GM19351 (cell line): ENCODE measurements around the gene RGS8.
"Not testable (repeated sequence)": the region's sequence is repeated elsewhere in the genome, so short reads cannot be mapped to it uniquely, and the experiment has no call there.

Source experiments
- ATAC-seq: cut with Tn5 transposase; IDR thresholded peaks from one replicate; pipeline ENCODE4 v1.9.1; 2021; ENCODE audit warnings: mild to moderate bottlenecking, moderate library complexity; ENCODE audit not compliant: unreplicated experiment

RGS8 gene

GRCh38 chr1:182702826-182703524, 18.6 kb upstream of the RGS8 start:
- ATAC-seq, result no peak

- no peak for ATAC-seq
Observed at GRCh38 chr1:182700351-182700709, 15.9 kb upstream of the RGS8 start.

GRCh38 chr1:182699393-182700350, 15.3 kb upstream of the RGS8 start:
- ATAC-seq, result no peak

- no peak for ATAC-seq
Observed at GRCh38 chr1:182698971-182699370, 14.6 kb upstream of the RGS8 start.

- ATAC-seq, result not testable (repeated sequence)
Observed at GRCh38 chr1:182693139-182693538, 8.8 kb upstream of the RGS8 start.

GRCh38 chr1:182690886-182691443, 6.6 kb upstream of the RGS8 start:
- no peak for ATAC-seq

- ATAC-seq, result no peak
Observed at GRCh38 chr1:182688436-182689205, 4.2 kb upstream of the RGS8 start.

- no peak for ATAC-seq
Observed at GRCh38 chr1:182687361-182687760, 3.0 kb upstream of the RGS8 start.

GRCh38 chr1:182686446-182686845, 2.1 kb upstream of the RGS8 start:
- no peak for ATAC-seq

GRCh38 chr1:182685215-182685614, 828 bp upstream of the RGS8 start:
- no peak for ATAC-seq

- no peak for ATAC-seq
Observed at GRCh38 chr1:182682898-182683501, 1.4 kb downstream of the RGS8 start.

GRCh38 chr1:182682406-182682805, 2.0 kb downstream of the RGS8 start:
- no peak for ATAC-seq

- no peak for ATAC-seq
Observed at GRCh38 chr1:182681568-182681912, 2.8 kb downstream of the RGS8 start.

GRCh38 chr1:182680901-182681567, 3.4 kb downstream of the RGS8 start:
- no peak for ATAC-seq

- ATAC-seq, result no peak
Observed at GRCh38 chr1:182680408-182680807, 4.0 kb downstream of the RGS8 start.

GRCh38 chr1:182679684-182680083, 4.7 kb downstream of the RGS8 start:
- no peak for ATAC-seq

- ATAC-seq, result peak; percentile 89
Observed at GRCh38 chr1:182677397-182678098, 6.8 kb downstream of the RGS8 start.

- no peak for ATAC-seq
Observed at GRCh38 chr1:182676274-182676673, 8.1 kb downstream of the RGS8 start.
